Mucosa of stomach (tissue), 1 donor: ENCODE measurements around the gene NSUN2.
"Not testable (repeated sequence)": the region's sequence is repeated elsewhere in the genome, so short reads cannot be mapped to it uniquely, and the experiment has no call there.

Experiments
- H3K27me3 ChIP-seq: one replicate; pipeline ENCODE4 v1.7.0; 2013; ENCODE audit warnings: mild to moderate bottlenecking, low read length; ENCODE audit not compliant: control insufficient read depth, insufficient read depth
- H3K36me3 ChIP-seq: one replicate; pipeline ENCODE4 v1.7.0; 2013; ENCODE audit warnings: low read length; ENCODE audit not compliant: control insufficient read depth, insufficient read depth
- H3K4me1 ChIP-seq: one replicate; pipeline ENCODE4 v1.7.0; 2013; ENCODE audit warnings: mild to moderate bottlenecking, low read length; ENCODE audit not compliant: control insufficient read depth, insufficient read depth
- H3K4me3 ChIP-seq: one replicate; pipeline ENCODE4 v1.7.0; 2013; ENCODE audit warnings: low read length
- H3K9ac ChIP-seq: one replicate; pipeline ENCODE4 v1.7.0; 2013; ENCODE audit warnings: mild to moderate bottlenecking, low read length, moderate library complexity
- H3K9me3 ChIP-seq: one replicate; pipeline ENCODE4 v1.7.0; 2013; ENCODE audit warnings: mild to moderate bottlenecking, low read length, moderate library complexity; ENCODE audit not compliant: control insufficient read depth
- donor health status: Pancreatic carcinoma.

Gene NSUN2

GRCh38 chr5:6632888-6633468 is at the start of gene NSUN2, which contains the start of gene SRD5A1:
Gene NSUN2 (minus strand): TSS chr5:6633044. CDS start chr5:6632979, 65 bp downstream.
Gene SRD5A1 (plus strand): TSS chr5:6633440. CDS start chr5:6633577, 137 bp downstream.
- H3K9me3 ChIP-seq = no peaks in the 10 kb centered on the region
- no peaks in the 10 kb centered on the region for H3K36me3 ChIP-seq
- peak within 1 kb of the TSS; percentile 39 for H3K4me3 ChIP-seq
- no peaks in the 10 kb centered on the region for H3K27me3 ChIP-seq
- H3K9ac ChIP-seq = peak within 1 kb of the TSS; percentile 73
- peaks cover 17% of the 10 kb centered on the region for H3K4me1 ChIP-seq

- H3K27me3 ChIP-seq = peaks cover 3% of the 10 kb centered on the region
- H3K9ac ChIP-seq = no peak overlapping the region
- peaks cover 3% of the 10 kb centered on the region for H3K4me1 ChIP-seq
- H3K4me3 ChIP-seq = no peak overlapping the region
- H3K36me3 ChIP-seq = no peaks in the 10 kb centered on the region
- H3K9me3 ChIP-seq = no peaks in the 10 kb centered on the region
These were observed 49.4 kb upstream of the NSUN2 start for GRCh38 chr5:6682239-6682638.

- Histone ChIP-seq H3K9ac (no peak overlapping the region), H3K9me3 (no peaks in the 10 kb centered on the region), H3K36me3 (no peaks in the 10 kb centered on the region), H3K27me3 (peaks cover 3% of the 10 kb centered on the region), H3K4me1 (no peaks in the 10 kb centered on the region), H3K4me3 (no peak overlapping the region)
These were observed 48.8 kb upstream of the NSUN2 start for GRCh38 chr5:6681682-6682081.

- Histone ChIP-seq H3K9me3 (no peaks in the 10 kb centered on the region), H3K4me3 (no peak overlapping the region), H3K27me3 (peaks cover 3% of the 10 kb centered on the region), H3K36me3 (no peaks in the 10 kb centered on the region), H3K4me1 (no peaks in the 10 kb centered on the region), H3K9ac (no peak overlapping the region)
These were observed 48.1 kb upstream of the NSUN2 start for GRCh38 chr5:6680922-6681321.

GRCh38 chr5:6678385-6678784 is 45.5 kb upstream of the NSUN2 start:
- Histone ChIP-seq H3K27me3 (no peaks in the 10 kb centered on the region), H3K4me3 (no peak overlapping the region), H3K9ac (no peak overlapping the region), H3K36me3 (no peaks in the 10 kb centered on the region), H3K9me3 (no peaks in the 10 kb centered on the region), H3K4me1 (no peaks in the 10 kb centered on the region)

GRCh38 chr5:6676702-6677101 is 43.9 kb upstream of the NSUN2 start:
- no peak overlapping the region for H3K4me3 ChIP-seq
- no peak overlapping the region for H3K9ac ChIP-seq
- no peaks in the 10 kb centered on the region for H3K4me1 ChIP-seq
- H3K36me3 ChIP-seq = no peaks in the 10 kb centered on the region
- no peaks in the 10 kb centered on the region for H3K27me3 ChIP-seq
- H3K9me3 ChIP-seq = no peaks in the 10 kb centered on the region

- no peaks in the 10 kb centered on the region for H3K36me3 ChIP-seq
- H3K4me3 ChIP-seq = no peak overlapping the region
- no peaks in the 10 kb centered on the region for H3K9me3 ChIP-seq
- no peak overlapping the region for H3K9ac ChIP-seq
- no peaks in the 10 kb centered on the region for H3K27me3 ChIP-seq
- H3K4me1 ChIP-seq = no peaks in the 10 kb centered on the region
These were observed 43.1 kb upstream of the NSUN2 start for GRCh38 chr5:6675784-6676491.

GRCh38 chr5:6674886-6675285 is 42.0 kb upstream of the NSUN2 start:
- Histone ChIP-seq H3K36me3 (no peaks in the 10 kb centered on the region), H3K4me1 (no peaks in the 10 kb centered on the region), H3K9me3 (no peaks in the 10 kb centered on the region), H3K9ac (no peak overlapping the region), H3K4me3 (no peak overlapping the region), H3K27me3 (no peaks in the 10 kb centered on the region)

GRCh38 chr5:6674421-6674820 is 41.6 kb upstream of the NSUN2 start:
- Histone ChIP-seq H3K9me3 (no peaks in the 10 kb centered on the region), H3K4me3 (no peak overlapping the region), H3K4me1 (no peaks in the 10 kb centered on the region), H3K9ac (no peak overlapping the region), H3K27me3 (no peaks in the 10 kb centered on the region), H3K36me3 (no peaks in the 10 kb centered on the region)

GRCh38 chr5:6673963-6674362 is 41.1 kb upstream of the NSUN2 start:
- no peak overlapping the region for H3K9ac ChIP-seq
- no peaks in the 10 kb centered on the region for H3K27me3 ChIP-seq
- no peaks in the 10 kb centered on the region for H3K9me3 ChIP-seq
- no peaks in the 10 kb centered on the region for H3K36me3 ChIP-seq
- H3K4me3 ChIP-seq = no peak overlapping the region
- no peaks in the 10 kb centered on the region for H3K4me1 ChIP-seq

GRCh38 chr5:6673031-6673430 is 40.2 kb upstream of the NSUN2 start:
- Histone ChIP-seq H3K4me1 (no peaks in the 10 kb centered on the region), H3K4me3 (no peak overlapping the region), H3K9ac (no peak overlapping the region), H3K27me3 (no peaks in the 10 kb centered on the region), H3K9me3 (no peaks in the 10 kb centered on the region), H3K36me3 (no peaks in the 10 kb centered on the region)

- not testable (repeated sequence) for H3K4me3 ChIP-seq, H3K36me3 ChIP-seq, H3K9me3 ChIP-seq, H3K9ac ChIP-seq, H3K4me1 ChIP-seq, H3K27me3 ChIP-seq
These were observed 35.9 kb upstream of the NSUN2 start for GRCh38 chr5:6668717-6669116.
